ENCODE results near the gene FBRS. TPM values are rescaled to one million over a fixed set of nuclear protein-coding genes. Genes with fewer than 3 reads are reported as not detected.
A peak's percentile ranks its signal among the peaks of the same experiment; 100 is the strongest.

FBRS gene
- total and polyA plus RNA-seq, 2 of the 13 experiments (the other 11 are each of a cell fraction or from before 2014, with no cell fraction given), result 13.7 to 16.2 TPM

DNA sequence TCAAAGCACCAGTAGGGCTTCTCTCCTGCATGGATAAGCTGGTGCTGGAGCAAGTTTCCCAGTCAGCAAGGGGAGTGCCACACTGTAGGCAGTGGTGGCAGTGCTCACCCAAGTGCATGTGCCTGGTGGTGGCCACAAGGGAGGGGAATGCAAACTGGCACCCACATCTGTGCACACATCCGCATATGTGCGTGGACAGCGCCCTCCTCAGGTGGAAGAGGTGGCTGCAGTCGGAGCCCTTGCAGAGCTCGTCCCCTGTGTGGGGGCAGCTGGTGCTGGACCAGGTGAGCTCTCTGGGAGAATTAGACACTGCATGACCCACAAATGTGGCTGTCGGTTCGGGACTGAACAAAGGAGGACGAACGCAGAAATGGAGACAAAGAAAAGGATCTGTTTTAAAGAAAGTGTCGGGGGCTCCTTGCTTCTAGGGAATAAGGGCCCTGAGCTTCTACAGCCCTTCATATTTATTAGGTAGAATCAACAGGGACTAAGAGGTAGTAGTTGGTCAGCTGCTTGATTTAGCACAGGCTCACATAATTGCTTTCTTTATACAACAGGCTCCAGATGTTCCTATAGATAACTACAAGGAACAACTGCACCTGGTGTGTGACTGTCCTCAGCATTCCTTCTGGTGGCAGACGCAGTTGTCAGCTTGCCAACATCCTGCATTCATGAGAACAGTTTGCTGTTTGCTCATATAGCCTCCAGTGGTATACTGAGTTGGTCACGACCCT lies 42.7 kb upstream of the FBRS start (continued):
- TF ChIP-seq, protein P1, sequence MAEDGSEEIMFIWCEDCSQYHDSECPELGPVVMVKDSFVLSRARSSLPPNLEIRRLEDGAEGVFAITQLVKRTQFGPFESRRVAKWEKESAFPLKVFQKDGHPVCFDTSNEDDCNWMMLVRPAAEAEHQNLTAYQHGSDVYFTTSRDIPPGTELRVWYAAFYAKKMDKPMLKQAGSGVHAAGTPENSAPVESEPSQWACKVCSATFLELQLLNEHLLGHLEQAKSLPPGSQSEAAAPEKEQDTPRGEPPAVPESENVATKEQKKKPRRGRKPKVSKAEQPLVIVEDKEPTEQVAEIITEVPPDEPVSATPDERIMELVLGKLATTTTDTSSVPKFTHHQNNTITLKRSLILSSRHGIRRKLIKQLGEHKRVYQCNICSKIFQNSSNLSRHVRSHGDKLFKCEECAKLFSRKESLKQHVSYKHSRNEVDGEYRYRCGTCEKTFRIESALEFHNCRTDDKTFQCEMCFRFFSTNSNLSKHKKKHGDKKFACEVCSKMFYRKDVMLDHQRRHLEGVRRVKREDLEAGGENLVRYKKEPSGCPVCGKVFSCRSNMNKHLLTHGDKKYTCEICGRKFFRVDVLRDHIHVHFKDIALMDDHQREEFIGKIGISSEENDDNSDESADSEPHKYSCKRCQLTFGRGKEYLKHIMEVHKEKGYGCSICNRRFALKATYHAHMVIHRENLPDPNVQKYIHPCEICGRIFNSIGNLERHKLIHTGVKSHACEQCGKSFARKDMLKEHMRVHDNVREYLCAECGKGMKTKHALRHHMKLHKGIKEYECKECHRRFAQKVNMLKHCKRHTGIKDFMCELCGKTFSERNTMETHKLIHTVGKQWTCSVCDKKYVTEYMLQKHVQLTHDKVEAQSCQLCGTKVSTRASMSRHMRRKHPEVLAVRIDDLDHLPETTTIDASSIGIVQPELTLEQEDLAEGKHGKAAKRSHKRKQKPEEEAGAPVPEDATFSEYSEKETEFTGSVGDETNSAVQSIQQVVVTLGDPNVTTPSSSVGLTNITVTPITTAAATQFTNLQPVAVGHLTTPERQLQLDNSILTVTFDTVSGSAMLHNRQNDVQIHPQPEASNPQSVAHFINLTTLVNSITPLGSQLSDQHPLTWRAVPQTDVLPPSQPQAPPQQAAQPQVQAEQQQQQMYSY (CRISPR knock-in tag; IDR thresholded peaks at IDR 0.05), result no peak
- TF ChIP-seq DNMT1 (CRISPR knock-in tag; IDR thresholded peaks at IDR 0.05) (no peak; the same call in 1 of the 2 replicates), IRF2 (CRISPR knock-in tag; IDR thresholded peaks at IDR 0.05) (no peak), CCDC6 (CRISPR knock-in tag; IDR thresholded peaks at IDR 0.05) (no peak), MAF1 (CRISPR knock-in tag; IDR thresholded peaks at IDR 0.05; ENCODE audit: borderline replicate concordance) (no peak), U2AF2 (IDR thresholded peaks at IDR 0.05; ENCODE audit: low read depth, low read length) (no peak), ONECUT2 (CRISPR knock-in tag; IDR thresholded peaks at IDR 0.05) (no peak), TCF12 (IDR thresholded peaks at IDR 0.05) (no peak), TCF12 (CRISPR knock-in tag; IDR thresholded peaks at IDR 0.05) (no peak), KMT2B (CRISPR knock-in tag; IDR thresholded peaks at IDR 0.05) (peak; percentile 58; the same call in 1 of the 2 replicates), RBM22 (optimal IDR thresholded peaks at IDR 0.05; ENCODE audit: low read length) (no peak), TAF15 (IDR thresholded peaks at IDR 0.05; ENCODE audit: low read depth, low read length, poor library complexity, severe bottlenecking) (no peak), SSRP1 (CRISPR knock-in tag; IDR thresholded peaks at IDR 0.05) (no peak; the same call in 1 of the 2 replicates), ZFP90 (CRISPR knock-in tag; IDR thresholded peaks at IDR 0.05; ENCODE audit: borderline replicate concordance) (no peak), ZNF619 (CRISPR knock-in tag; IDR thresholded peaks at IDR 0.05) (no peak), GFI1 (CRISPR knock-in tag; IDR thresholded peaks at IDR 0.05; ENCODE audit: borderline replicate concordance) (no peak), NFE2L1 (CRISPR knock-in tag; IDR thresholded peaks at IDR 0.05; ENCODE audit: borderline replicate concordance) (no peak), ZNF329 (CRISPR knock-in tag; IDR thresholded peaks at IDR 0.05; ENCODE audit: low read depth) (no peak), ZNF670 (CRISPR knock-in tag; IDR thresholded peaks at IDR 0.05; ENCODE audit: borderline replicate concordance) (no peak), KDM2A (CRISPR knock-in tag; IDR thresholded peaks at IDR 0.05; ENCODE audit: borderline replicate concordance, low read depth) (peak; percentile 64)
- TF ChIP-seq, protein P2, sequence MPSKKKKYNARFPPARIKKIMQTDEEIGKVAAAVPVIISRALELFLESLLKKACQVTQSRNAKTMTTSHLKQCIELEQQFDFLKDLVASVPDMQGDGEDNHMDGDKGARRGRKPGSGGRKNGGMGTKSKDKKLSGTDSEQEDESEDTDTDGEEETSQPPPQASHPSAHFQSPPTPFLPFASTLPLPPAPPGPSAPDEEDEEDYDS (CRISPR knock-in tag; IDR thresholded peaks at IDR 0.05), result peak; percentile 42; the same call in 1 of the 2 replicates
- TF ChIP-seq, protein P3, sequence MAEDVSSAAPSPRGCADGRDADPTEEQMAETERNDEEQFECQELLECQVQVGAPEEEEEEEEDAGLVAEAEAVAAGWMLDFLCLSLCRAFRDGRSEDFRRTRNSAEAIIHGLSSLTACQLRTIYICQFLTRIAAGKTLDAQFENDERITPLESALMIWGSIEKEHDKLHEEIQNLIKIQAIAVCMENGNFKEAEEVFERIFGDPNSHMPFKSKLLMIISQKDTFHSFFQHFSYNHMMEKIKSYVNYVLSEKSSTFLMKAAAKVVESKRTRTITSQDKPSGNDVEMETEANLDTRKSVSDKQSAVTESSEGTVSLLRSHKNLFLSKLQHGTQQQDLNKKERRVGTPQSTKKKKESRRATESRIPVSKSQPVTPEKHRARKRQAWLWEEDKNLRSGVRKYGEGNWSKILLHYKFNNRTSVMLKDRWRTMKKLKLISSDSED (CRISPR knock-in tag; IDR thresholded peaks at IDR 0.05), result no peak
- TF ChIP-seq, protein P4, sequence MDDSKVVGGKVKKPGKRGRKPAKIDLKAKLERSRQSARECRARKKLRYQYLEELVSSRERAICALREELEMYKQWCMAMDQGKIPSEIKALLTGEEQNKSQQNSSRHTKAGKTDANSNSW (CRISPR knock-in tag; IDR thresholded peaks at IDR 0.05; ENCODE audit: borderline replicate concordance), result no peak
- TF ChIP-seq, protein P5, sequence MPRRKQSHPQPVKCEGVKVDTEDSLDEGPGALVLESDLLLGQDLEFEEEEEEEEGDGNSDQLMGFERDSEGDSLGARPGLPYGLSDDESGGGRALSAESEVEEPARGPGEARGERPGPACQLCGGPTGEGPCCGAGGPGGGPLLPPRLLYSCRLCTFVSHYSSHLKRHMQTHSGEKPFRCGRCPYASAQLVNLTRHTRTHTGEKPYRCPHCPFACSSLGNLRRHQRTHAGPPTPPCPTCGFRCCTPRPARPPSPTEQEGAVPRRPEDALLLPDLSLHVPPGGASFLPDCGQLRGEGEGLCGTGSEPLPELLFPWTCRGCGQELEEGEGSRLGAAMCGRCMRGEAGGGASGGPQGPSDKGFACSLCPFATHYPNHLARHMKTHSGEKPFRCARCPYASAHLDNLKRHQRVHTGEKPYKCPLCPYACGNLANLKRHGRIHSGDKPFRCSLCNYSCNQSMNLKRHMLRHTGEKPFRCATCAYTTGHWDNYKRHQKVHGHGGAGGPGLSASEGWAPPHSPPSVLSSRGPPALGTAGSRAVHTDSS (CRISPR knock-in tag; conservative IDR thresholded peaks at IDR 0.05), result no peak
